HCT116 (cell line): ENCODE data around the gene RASL10B. TPM values are rescaled to one million over a fixed set of nuclear protein-coding genes. Genes with fewer than 3 reads are reported as not detected.

Experiments used
- ATAC-seq: fragments of 200-7000 bp; cut with Tn5 transposase; 2 replicates; pipeline ENCODE4 v1.9.1; 2020; ENCODE audit warnings: mild to moderate bottlenecking, moderate library complexity
- BruUV-seq: library from RNA; stranded (reverse); fragments of 400-500 nt; replicated peaks from 2 replicates; lab custom pipeline; 2021; lab: Mats Ljungman, UMichigan
- CTCF ChIA-PET: fragments of 300-600 bp; sonication (Branson Sonifier 250); formaldehyde crosslinking; loops from one replicate; lab custom pipeline; 2021; ENCODE audit warnings: antibody characterized with exemption; lab: Charles Lee
- POLR2A ChIA-PET: fragments of 300-600, 350-600 bp; sonication (Branson Sonifier 250); formaldehyde crosslinking; loops from one replicate; lab custom pipeline; 2021; ENCODE audit warnings: antibody characterized with exemption; lab: Charles Lee
- RAD21 ChIA-PET, 2 experiments: fragments of 300-600 bp; sonication (Branson Sonifier 250); formaldehyde crosslinking; loops; one replicate each; lab custom pipeline; 2023; ENCODE audit warnings: low total read pairs in 2 of 2; ENCODE audit not compliant: uncharacterized antibody in 2 of 2, unreplicated experiment in 2 of 2, low non-redundant PET in 1 of 2; lab: Charles Lee
- DNase-seq: peaks from one replicate; pipeline ENCODE4 v3.0.0-alpha.2; 2010; ENCODE audit warnings: low read depth, low spot score
- H2AFZ ChIP-seq: fragments of 200-600 bp; shearing (Covaris generic), sonication (generic); 2 replicates; pipeline ENCODE4 v1.6.1; 2017; ENCODE audit warnings: low read depth, mixed run types, mixed read lengths, antibody characterized with exemption, low read length; ENCODE audit not compliant: poor library complexity, severe bottlenecking
- H3K27ac ChIP-seq: 2 replicates; pipeline ENCODE4 v1.5.1; 2012; ENCODE audit warnings: low read depth, low read length
- H3K27me3 ChIP-seq: fragments of 200-600 bp; sonication (generic); 2 replicates; pipeline ENCODE4 v1.6.1; 2016; ENCODE audit warnings: mixed run types, low read length, mixed read lengths; ENCODE audit not compliant: insufficient read depth
- H3K36me3 ChIP-seq, 2 experiments: fragments of 200-500 bp in 1 of 2; fragments of 200-600 bp in 1 of 2; sonication (Bioruptor generic) in 1 of 2; sonication (generic) in 1 of 2; 2 replicates each; pipeline versions ENCODE4 v1.5.1 to v1.6.1; 2014 to 2016; ENCODE audit warnings: low read length in 2 of 2, inconsistent platforms in 1 of 2, mixed read lengths in 1 of 2, mixed run types in 1 of 2; ENCODE audit not compliant: insufficient read depth in 2 of 2, control insufficient read depth in 1 of 2
- H3K4me1 ChIP-seq, 2 experiments: fragments of 200-600 bp in 1 of 2; sonication (generic) in 1 of 2; 2 replicates each; pipeline versions ENCODE4 v1.5.1 to v1.6.1; 2012 to 2017; ENCODE audit warnings: low read length in 2 of 2, inconsistent platforms in 1 of 2, mild to moderate bottlenecking in 1 of 2, mixed read lengths in 1 of 2, mixed run types in 1 of 2, moderate library complexity in 1 of 2; ENCODE audit not compliant: insufficient read depth in 2 of 2, control insufficient read depth in 1 of 2
- H3K4me2 ChIP-seq: fragments of 200-600 bp; sonication (generic); 2 replicates; pipeline ENCODE4 v1.6.1; 2017; ENCODE audit warnings: mixed run types, low read length, mixed read lengths
- H3K4me3 ChIP-seq, 2 experiments: fragments of 200-600 bp in 1 of 2; sonication (generic) in 1 of 2; replicated peaks in 1 of 2; 2 replicates each; pipeline ENCODE4 v1.5.1; 2011 to 2016; ENCODE audit warnings: low read length in 2 of 2, control low read depth in 1 of 2, low read depth in 1 of 2, mild to moderate bottlenecking in 1 of 2, mixed read lengths in 1 of 2, mixed run types in 1 of 2
- H3K79me2 ChIP-seq: fragments of 200-600 bp; sonication (generic); 2 replicates; pipeline ENCODE4 v1.6.1; 2017; ENCODE audit warnings: mild to moderate bottlenecking, mixed run types, low read length, moderate library complexity, mixed read lengths; ENCODE audit not compliant: insufficient read depth
- H3K9ac ChIP-seq: fragments of 200-600 bp; sonication (generic); 2 replicates; pipeline ENCODE4 v1.6.1; 2016; ENCODE audit warnings: low read length, mixed read lengths
- H3K9me2 ChIP-seq: fragments of 200-600 bp; sonication (generic), shearing (Covaris generic); 2 replicates; pipeline ENCODE4 v1.6.1; 2017; ENCODE audit warnings: mixed run types, mild to moderate bottlenecking, moderate library complexity; ENCODE audit not compliant: insufficient read depth
- H3K9me3 ChIP-seq, 2 experiments: fragments of 200-500 bp in 1 of 2; fragments of 200-600 bp in 1 of 2; sonication (Bioruptor generic) in 1 of 2; sonication (generic) in 1 of 2; 2 replicates each; pipeline ENCODE4 v1.6.1; 2014 to 2017; ENCODE audit warnings: low read length in 2 of 2, mixed read lengths in 2 of 2, inconsistent platforms in 1 of 2, low read depth in 1 of 2, mild to moderate bottlenecking in 1 of 2, mixed run types in 1 of 2, moderate library complexity in 1 of 2; ENCODE audit not compliant: control insufficient read depth in 1 of 2, insufficient read depth in 1 of 2
- H4K20me1 ChIP-seq: fragments of 200-600 bp; sonication (generic), shearing (Covaris generic); 2 replicates; pipeline ENCODE4 v1.6.1; 2017; ENCODE audit warnings: mixed run types, mild to moderate bottlenecking, moderate library complexity; ENCODE audit not compliant: insufficient read depth
- CBX3 ChIP-seq: IDR thresholded peaks from 2 replicates; pipeline ENCODE4 v1.6.1; 2012; ENCODE audit warnings: low read depth
- EZH2phosphoT487 ChIP-seq: fragments of 200-600 bp; IDR thresholded peaks from 2 replicates; pipeline ENCODE4 v1.6.1; 2018; ENCODE audit warnings: antibody characterized with exemption, borderline replicate concordance
- MAX ChIP-seq: IDR thresholded peaks from 2 replicates; pipeline ENCODE4 v1.6.1; 2012
- POLR2A ChIP-seq: IDR thresholded peaks from 2 replicates; pipeline ENCODE4 v1.7.0; 2011; ENCODE audit warnings: borderline replicate concordance; ENCODE audit not compliant: insufficient read depth, insufficient read length; ENCODE audit errors: extremely low read depth
- POLR2AphosphoS5 ChIP-seq: IDR thresholded peaks from 2 replicates; pipeline ENCODE4 v1.6.1; 2011; ENCODE audit warnings: mild to moderate bottlenecking, low read depth, low read length, moderate library complexity
- SP1 ChIP-seq: IDR thresholded peaks from 2 replicates; pipeline ENCODE4 v1.6.1; 2012; ENCODE audit warnings: low read depth
- ZFX ChIP-seq: fragments of 450-650 bp; IDR thresholded peaks from 2 replicates; pipeline ENCODE4 v1.6.1; 2017
- intact Hi-C: fragments of 100-400 bp; cut with micrococcal nuclease; formaldehyde crosslinking; loops from 2 replicates; pipeline ENCODE4 v1.10.0; 2022
- total RNA-seq: library from RNA; stranded (reverse); gene quantifications from one replicate; pipeline ENCODE4 v1.2.1, GENCODE V29; 2021; ENCODE audit not compliant: unreplicated experiment

RASL10B gene
- total RNA-seq, 1 experiment from 2014 or later, result 0.15 TPM

- Histone ChIP-seq H2AFZ (no peak overlapping the region), H3K9me2 (no peaks in the 10 kb centered on the region), H3K27ac (no peak overlapping the region), H3K9ac (no peak overlapping the region), H4K20me1 (no peaks in the 10 kb centered on the region), H3K9me3 (no peaks in the 10 kb centered on the region), H3K4me2 (no peak overlapping the region), H3K36me3 (no peaks in the 10 kb centered on the region), H3K27me3 (no peaks in the 10 kb centered on the region), H3K79me2 (no peaks in the 10 kb centered on the region), H3K4me1 (no peaks in the 10 kb centered on the region)
- RAD21 ChIA-PET, result no interaction called here
- intact Hi-C loops, result no loop called here
- DNase-seq, result no peak
- ATAC-seq, result no peak
- POLR2A ChIA-PET, result no interaction called here
- CTCF ChIA-PET, result no interaction called here
- no TSS peak for BruUV-seq
- no peak for TF ChIP-seq MAX
- TF ChIP-seq ZFX, result no peak
- TF ChIP-seq POLR2A, result no peak
- no peak for TF ChIP-seq EZH2phosphoT487
- TF ChIP-seq, all 23 proteins: peak for 0
- H3K4me3 ChIP-seq, result no peak overlapping the region
These were observed 7.2 kb downstream of the RASL10B start for GRCh38 chr17:35738519-35739133.

GRCh38 chr17:35740216-35740615 lies 8.8 kb downstream of the RASL10B start:
- Histone ChIP-seq H3K4me1 (no peaks in the 10 kb centered on the region), H2AFZ (no peak overlapping the region), H3K9me2 (no peaks in the 10 kb centered on the region), H3K9ac (no peak overlapping the region), H3K79me2 (no peaks in the 10 kb centered on the region), H3K27me3 (no peaks in the 10 kb centered on the region), H3K4me2 (no peak overlapping the region), H3K9me3 (no peaks in the 10 kb centered on the region), H4K20me1 (no peaks in the 10 kb centered on the region), H3K36me3 (no peaks in the 10 kb centered on the region), H3K27ac (no peak overlapping the region), H3K4me3 (no peak overlapping the region)
- no peak for TF ChIP-seq POLR2AphosphoS5
- no peak for TF ChIP-seq CBX3
- TF ChIP-seq SP1, result no peak
- ChIA-PET POLR2A (no interaction called here), CTCF (interaction anchor here (1.1 kb wide), 1 partner anchor 24 kb away, joined by 3 read pairs; no protein-coding TSS in a partner anchor), RAD21 (no interaction called here)
- ATAC-seq (no peak), DNase-seq (no peak)
- no TSS peak for BruUV-seq
- intact Hi-C loops, result loop anchor here (10.0 kb wide), 2 partner anchors 1195 to 1315 kb away; no protein-coding TSS in a partner anchor
